Natural killer cell treated with Interleukin-12 subunit alpha and Interleukin-12 subunit beta and Interleukin-15 and Interleukin-18, amount 100 ng/mL, for 72 hours (primary cell): Measurements from ENCODE around the gene FAM47E. TPM values are rescaled to one million over a fixed set of nuclear protein-coding genes. Genes with fewer than 3 reads are reported as not detected.
A peak's percentile ranks its signal among the peaks of the same experiment; 100 is the strongest.
"Not testable (repeated sequence)": the region's sequence is repeated elsewhere in the genome, so short reads cannot be mapped to it uniquely, and the experiment has no call there.

Experiments
- ATAC-seq, 2 donors: fragments of 150-1000 bp; cut with Tn5 transposase in 1 of 2; sonication (Bioruptor Pico), chemical (Tn5 transposase) in 1 of 2; 2 replicates each; pipeline ENCODE4 v1.10.0; 2021
- DNase-seq: peaks from one replicate; pipeline ENCODE4 v3.0.0; 2022; ENCODE audit warnings: low spot score
- H3K27ac Mint-ChIP-seq, 2 donors: 1 replicate in 1 of 2; 2 replicates in 1 of 2; pipeline ENCODE4 v1.8.0; 2022; ENCODE audit warnings: mixed read lengths in 2 of 2, mild to moderate bottlenecking in 1 of 2, moderate library complexity in 1 of 2
- H3K27me3 Mint-ChIP-seq, 2 donors: 1 replicate in 1 of 2; 2 replicates in 1 of 2; pipeline ENCODE4 v1.8.0; 2022; ENCODE audit warnings: mixed read lengths in 2 of 2
- H3K36me3 Mint-ChIP-seq: one replicate; pipeline ENCODE4 v1.8.0; 2022; ENCODE audit warnings: mixed read lengths
- H3K4me1 Mint-ChIP-seq, 2 donors: 1 replicate in 1 of 2; 2 replicates in 1 of 2; pipeline ENCODE4 v1.8.0; 2022; ENCODE audit warnings: low read depth in 2 of 2, mixed read lengths in 2 of 2, mild to moderate bottlenecking in 1 of 2
- H3K4me3 Mint-ChIP-seq: one replicate; pipeline ENCODE4 v1.8.0; 2022; ENCODE audit warnings: mixed read lengths
- H3K9me3 Mint-ChIP-seq: 2 replicates; pipeline ENCODE4 v1.8.0; 2022; ENCODE audit warnings: mixed read lengths
- total RNA-seq, 2 donors: library from RNA; stranded (reverse); gene quantifications; one replicate each; pipeline ENCODE4 v1.2.3, GENCODE V29; 2022

Gene FAM47E
- total RNA-seq, 2 donors from 2014 or later: not detected

DNA sequence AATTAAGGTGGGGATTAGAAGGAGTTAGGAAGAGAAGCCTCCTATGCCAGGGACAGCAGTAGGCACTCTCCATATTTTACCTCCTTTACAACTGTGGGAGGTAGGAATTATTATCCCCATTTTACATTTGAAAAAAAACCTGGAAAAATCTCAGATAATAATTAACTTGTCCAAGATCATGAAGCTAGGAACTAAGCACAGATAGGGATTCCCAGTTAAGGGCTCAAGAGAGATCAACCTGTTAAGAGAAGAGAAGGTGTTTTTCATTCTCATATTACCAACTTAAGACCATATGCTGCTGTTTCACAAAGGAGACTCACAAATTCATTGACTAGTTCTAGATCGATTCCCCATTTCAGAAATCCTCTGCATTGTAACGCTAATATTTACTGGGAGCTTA, 16.1 kb upstream of the FAM47E start:
- H3K9me3 Mint-ChIP-seq: peaks cover 4% of the 10 kb centered on the region
- peaks cover 10 to 23% of the 10 kb centered on the region in 2 donors for H3K27me3 Mint-ChIP-seq
- no peak overlapping the region for H3K4me3 Mint-ChIP-seq
- H3K27ac Mint-ChIP-seq: no peak overlapping the region
- DNase-seq: no peak
- no peaks in the 10 kb centered on the region for H3K4me1 Mint-ChIP-seq
- ATAC-seq: no peak
- peaks cover 9% of the 10 kb centered on the region for H3K36me3 Mint-ChIP-seq

- H3K27ac Mint-ChIP-seq: no peak overlapping the region
- H3K27me3 Mint-ChIP-seq: peaks cover 15 to 28% of the 10 kb centered on the region in 2 donors
- H3K4me1 Mint-ChIP-seq: no peaks in the 10 kb centered on the region
- no peak for ATAC-seq
- no peak overlapping the region for H3K4me3 Mint-ChIP-seq
- no peak for DNase-seq
- H3K36me3 Mint-ChIP-seq: peaks cover 14% of the 10 kb centered on the region
- peaks cover 9% of the 10 kb centered on the region for H3K9me3 Mint-ChIP-seq
Observed at GRCh38 chr4:76235915-76236314, 15.6 kb upstream of the FAM47E start.

GRCh38 chr4:76238236-76238635, 13.3 kb upstream of the FAM47E start:
- no peak for DNase-seq
- ATAC-seq: no peak
- Mint-ChIP-seq H3K4me3 (no peak overlapping the region), H3K36me3 (peaks cover 16% of the 10 kb centered on the region), H3K27ac (no peak overlapping the region), H3K4me1 (no peaks in the 10 kb centered on the region), H3K9me3 (peaks cover 10% of the 10 kb centered on the region), H3K27me3 (peaks cover 17 to 34% of the 10 kb centered on the region in 2 donors)

- DNase-seq: no peak
- peaks cover 14 to 39% of the 10 kb centered on the region in 2 donors for H3K27me3 Mint-ChIP-seq
- H3K27ac Mint-ChIP-seq: no peak overlapping the region
- no peak overlapping the region for H3K4me3 Mint-ChIP-seq
- ATAC-seq: no peak
- H3K4me1 Mint-ChIP-seq: no peaks in the 10 kb centered on the region
- peaks cover 16% of the 10 kb centered on the region for H3K36me3 Mint-ChIP-seq
- H3K9me3 Mint-ChIP-seq: peaks cover 10% of the 10 kb centered on the region
Observed at GRCh38 chr4:76238701-76239100, 12.8 kb upstream of the FAM47E start.

- Mint-ChIP-seq H3K4me3 (no peak overlapping the region), H3K4me1 (no peaks in the 10 kb centered on the region), H3K9me3 (peaks cover 10% of the 10 kb centered on the region), H3K27me3 (peaks cover 20 to 49% of the 10 kb centered on the region in 2 donors), H3K27ac (no peak overlapping the region), H3K36me3 (peaks cover 16% of the 10 kb centered on the region)
- no peak for ATAC-seq
- no peak for DNase-seq
Observed at GRCh38 chr4:76240236-76240635, 11.3 kb upstream of the FAM47E start.

DNA sequence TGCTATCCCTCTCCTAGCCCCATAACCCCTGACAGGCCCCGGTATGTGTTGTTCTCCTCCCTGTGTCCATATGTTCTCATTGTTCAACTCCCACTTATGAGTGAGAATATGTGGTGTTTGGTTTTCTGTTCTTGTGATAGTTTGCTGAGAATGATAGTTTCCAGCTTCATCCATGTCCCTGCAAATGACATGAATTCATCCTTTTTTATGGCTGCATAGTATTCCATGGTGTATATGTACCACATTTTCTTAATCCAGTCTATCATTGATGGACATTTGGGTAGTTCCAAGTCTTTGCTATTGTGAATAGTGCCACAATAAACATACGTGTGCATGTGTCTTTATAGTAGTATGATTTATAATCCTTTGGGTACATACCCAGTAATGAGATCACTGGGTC, 7.6 kb upstream of the FAM47E start:
- H3K4me3 Mint-ChIP-seq, DNase-seq, H3K27ac Mint-ChIP-seq, ATAC-seq, H3K4me1 Mint-ChIP-seq, H3K9me3 Mint-ChIP-seq: not testable (repeated sequence)
- Mint-ChIP-seq H3K36me3 (peaks cover 16% of the 10 kb centered on the region), H3K27me3 (peaks cover 28 to 60% of the 10 kb centered on the region in 2 donors)

GRCh38 chr4:76246025-76246424, 5.5 kb upstream of the FAM47E start:
- Mint-ChIP-seq H3K27ac (no peak overlapping the region), H3K27me3 (peaks cover 35 to 67% of the 10 kb centered on the region in 2 donors), H3K4me3 (no peak overlapping the region), H3K36me3 (peaks cover 1% of the 10 kb centered on the region), H3K9me3 (no peaks in the 10 kb centered on the region), H3K4me1 (peaks cover 2 to 3% of the 10 kb centered on the region in 2 donors)
- ATAC-seq (peak in 1 of 2 donors; percentile 20), DNase-seq (no peak)

DNA sequence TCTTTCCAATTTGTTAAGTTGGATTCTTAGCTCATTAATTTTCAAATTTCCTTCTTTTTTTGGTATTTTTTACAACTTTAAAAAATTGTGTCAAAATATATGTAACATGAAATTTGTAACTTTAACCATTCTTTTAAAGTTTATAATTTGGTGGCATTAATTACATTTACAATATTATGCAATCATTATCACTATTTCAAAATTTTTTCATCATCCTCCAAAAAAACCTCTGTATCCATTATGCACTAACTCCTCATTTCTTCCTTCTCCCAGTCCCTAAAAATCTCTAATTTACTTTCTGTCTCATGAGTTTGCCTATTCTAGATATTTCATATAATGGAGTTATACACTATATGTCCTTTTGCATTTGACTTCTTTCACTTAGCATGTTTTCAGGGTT, 4.7 kb upstream of the FAM47E start:
- DNase-seq: no peak
- H3K4me3 Mint-ChIP-seq: no peak overlapping the region
- no peak overlapping the region for H3K27ac Mint-ChIP-seq
- H3K9me3 Mint-ChIP-seq: no peaks in the 10 kb centered on the region
- no peaks in the 10 kb centered on the region for H3K36me3 Mint-ChIP-seq
- H3K4me1 Mint-ChIP-seq: peaks cover 7 to 8% of the 10 kb centered on the region in 2 donors
- peaks cover 38 to 68% of the 10 kb centered on the region in 2 donors for H3K27me3 Mint-ChIP-seq
- no peak for ATAC-seq

DNA sequence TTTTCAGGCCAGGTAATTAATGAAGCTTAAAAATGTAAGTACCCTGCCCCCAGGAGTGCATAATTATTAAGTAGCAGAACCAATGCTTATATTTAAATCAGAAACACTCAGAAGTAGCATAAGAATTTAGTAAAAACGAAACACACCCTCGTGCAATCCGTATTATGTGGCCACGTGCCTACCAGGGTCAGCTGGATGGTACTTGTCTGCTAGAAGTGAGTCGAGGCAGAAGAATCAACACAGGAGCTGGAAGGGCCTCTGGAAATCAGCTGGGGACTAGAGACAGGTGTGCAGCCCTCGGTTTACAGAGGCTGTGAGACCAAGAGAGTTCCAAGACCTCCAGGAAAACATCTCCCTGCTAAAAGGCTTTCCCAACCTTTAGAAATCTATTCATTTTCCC, 559 bp upstream of the FAM47E start:
- Mint-ChIP-seq H3K36me3 (no peaks in the 10 kb centered on the region), H3K4me1 (peaks cover 7 to 8% of the 10 kb centered on the region in 2 donors), H3K9me3 (no peaks in the 10 kb centered on the region), H3K27ac (no peak overlapping the region), H3K4me3 (peak overlapping the region; percentile 78), H3K27me3 (peaks cover 58 to 79% of the 10 kb centered on the region in 2 donors)
- DNase-seq (no peak), ATAC-seq (no peak)

DNA sequence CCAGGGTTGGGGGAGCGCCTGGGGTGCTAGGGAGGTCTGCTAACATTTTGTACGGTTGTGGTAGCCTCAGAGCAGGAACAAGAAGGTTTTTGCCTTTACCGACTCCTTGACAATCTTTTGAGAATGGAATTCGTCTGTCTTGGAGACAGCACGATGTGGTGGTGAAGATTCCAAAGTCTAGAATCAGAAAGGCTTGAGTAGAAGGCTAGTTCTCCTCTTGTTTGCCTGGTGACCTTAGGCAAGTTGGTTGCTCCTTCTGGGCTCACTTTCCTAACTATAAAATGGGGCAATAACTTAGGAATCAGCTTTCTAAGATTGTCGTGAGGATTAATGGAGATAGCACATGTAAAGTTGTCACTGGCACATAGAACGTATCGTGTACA, 741 bp downstream of the FAM47E start:
- ATAC-seq (no peak), DNase-seq (no peak)
- Mint-ChIP-seq H3K4me1 (peaks cover 7 to 8% of the 10 kb centered on the region in 2 donors), H3K9me3 (no peaks in the 10 kb centered on the region), H3K27me3 (peaks cover 51 to 73% of the 10 kb centered on the region in 2 donors), H3K36me3 (no peaks in the 10 kb centered on the region), H3K27ac (no peak overlapping the region), H3K4me3 (peak overlapping the region; percentile 18)

GRCh38 chr4:76253511-76253910, 2.0 kb downstream of the FAM47E start:
- Mint-ChIP-seq H3K27me3 (peaks cover 58 to 72% of the 10 kb centered on the region in 2 donors), H3K9me3 (no peaks in the 10 kb centered on the region), H3K4me3 (no peak overlapping the region), H3K4me1 (peaks cover 7 to 8% of the 10 kb centered on the region in 2 donors), H3K36me3 (no peaks in the 10 kb centered on the region), H3K27ac (no peak overlapping the region)
- DNase-seq (no peak), ATAC-seq (no peak)

- Mint-ChIP-seq H3K27ac (no peak overlapping the region), H3K36me3 (no peaks in the 10 kb centered on the region), H3K27me3 (peaks cover 53 to 57% of the 10 kb centered on the region in 2 donors), H3K4me1 (peaks cover 4 to 5% of the 10 kb centered on the region in 2 donors), H3K9me3 (no peaks in the 10 kb centered on the region), H3K4me3 (no peak overlapping the region)
- DNase-seq (no peak), ATAC-seq (no peak)
Observed at GRCh38 chr4:76256032-76256431, 4.5 kb downstream of the FAM47E start.

DNA sequence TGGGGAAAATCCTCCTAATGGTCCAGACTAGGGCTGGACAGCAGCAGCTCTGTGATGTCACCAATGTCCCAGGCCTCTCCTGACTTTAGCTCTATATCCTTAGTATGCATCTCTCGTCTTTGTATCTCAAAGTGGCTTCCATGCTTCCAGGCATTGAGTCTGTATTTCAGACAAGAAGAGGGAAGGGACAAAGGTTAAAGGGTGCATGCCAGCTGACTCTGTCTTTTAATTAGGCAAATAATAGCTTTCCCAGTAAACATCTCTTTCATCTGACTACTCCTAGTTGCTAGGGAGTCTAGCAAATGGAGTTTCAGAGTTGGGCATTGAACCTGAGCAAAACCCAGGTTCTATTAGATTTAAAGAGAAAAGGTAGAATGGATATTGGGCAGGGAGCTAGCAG, 5.4 kb downstream of the FAM47E start:
- Mint-ChIP-seq H3K36me3 (no peaks in the 10 kb centered on the region), H3K4me1 (no peaks in the 10 kb centered on the region), H3K9me3 (no peaks in the 10 kb centered on the region), H3K27ac (no peak overlapping the region), H3K4me3 (no peak overlapping the region), H3K27me3 (peaks cover 51 to 61% of the 10 kb centered on the region in 2 donors)
- ATAC-seq (no peak), DNase-seq (no peak)

DNA sequence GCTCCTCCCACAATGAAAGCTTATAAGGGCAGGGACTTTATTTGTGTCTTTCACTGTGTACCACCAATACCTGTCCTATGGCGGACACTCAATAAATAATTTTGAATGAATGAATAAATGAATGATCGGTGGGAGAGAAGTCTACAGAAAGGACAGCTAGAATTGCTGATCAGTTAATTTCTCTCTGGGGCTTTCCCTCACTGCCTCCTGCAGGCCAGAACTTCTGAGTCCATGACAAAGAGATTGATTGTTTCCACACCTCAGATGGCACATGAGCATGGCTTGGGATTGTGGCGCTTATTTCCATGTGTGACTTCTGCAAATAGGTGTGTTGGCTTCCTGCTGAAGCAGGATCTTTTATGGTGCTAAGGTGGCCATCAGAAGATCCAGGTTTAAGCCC, 6.3 kb downstream of the FAM47E start:
- DNase-seq: no peak
- H3K4me3 Mint-ChIP-seq: no peak overlapping the region
- H3K27ac Mint-ChIP-seq: no peak overlapping the region
- ATAC-seq: no peak
- H3K27me3 Mint-ChIP-seq: peaks cover 45 to 55% of the 10 kb centered on the region in 2 donors
- no peaks in the 10 kb centered on the region for H3K9me3 Mint-ChIP-seq
- H3K4me1 Mint-ChIP-seq: no peaks in the 10 kb centered on the region
- H3K36me3 Mint-ChIP-seq: no peaks in the 10 kb centered on the region

DNA sequence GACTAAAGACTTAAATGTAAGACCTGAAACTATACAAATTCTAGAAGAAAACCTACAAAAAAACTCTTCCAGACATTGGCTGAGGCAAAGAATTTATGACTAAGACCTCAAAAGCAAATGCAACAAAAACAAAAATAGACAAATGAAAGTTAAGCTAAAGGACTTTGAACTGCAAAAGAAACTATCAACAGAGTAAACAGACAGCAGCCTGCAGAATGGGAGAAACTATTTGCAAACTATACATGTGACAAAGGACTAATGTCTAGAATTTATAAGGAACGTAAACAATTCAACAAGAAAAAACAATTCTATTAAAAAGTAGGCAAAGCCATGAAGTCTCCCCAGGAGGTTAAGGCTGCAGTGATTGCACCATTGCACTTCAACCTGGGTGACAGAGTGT, 9.1 kb downstream of the FAM47E start:
- Mint-ChIP-seq H3K4me3 (no peak overlapping the region), H3K9me3 (no peaks in the 10 kb centered on the region), H3K27me3 (peaks cover 25 to 29% of the 10 kb centered on the region in 2 donors), H3K27ac (no peak overlapping the region), H3K36me3 (no peaks in the 10 kb centered on the region), H3K4me1 (no peaks in the 10 kb centered on the region)
- DNase-seq (no peak), ATAC-seq (no peak)
